HepG2 (cell line): Measurements from ENCODE around the gene TNFAIP8L1. TPM values are rescaled to one million over a fixed set of nuclear protein-coding genes. Genes with fewer than 3 reads are reported as not detected.

Source experiments
- ATAC-seq: fragments of 200-7000 bp; cut with Tn5 transposase; 3 replicates; pipeline ENCODE4 v1.9.1; 2020; ENCODE audit warnings: mild to moderate bottlenecking, moderate library complexity
- BruUV-seq: library from RNA; stranded (reverse); fragments of 400-500 nt; replicated peaks from 2 replicates; lab custom pipeline; 2021; lab: Mats Ljungman, UMichigan
- CTCF ChIA-PET: fragments of 300-600 bp; formaldehyde crosslinking; extraction: SDS; loops from one replicate; lab custom pipeline; 2021; ENCODE audit warnings: low total read pairs, inconsistent platforms, low intra/inter-chr PET ratio; lab: Yijun Ruan, JAX
- POLR2A ChIA-PET: fragments of 350-600 bp; sonication (Branson Sonifier 250); formaldehyde crosslinking; loops from one replicate; lab custom pipeline; 2020; ENCODE audit warnings: antibody characterized with exemption, inconsistent platforms; lab: Yijun Ruan, JAX
- DNase-seq: peaks from one replicate; pipeline ENCODE4 v3.0.0-alpha.2; 2015; ENCODE audit warnings: low spot score
- FAIRE-seq: peaks from 3 replicates; lab custom pipeline; 2011; peaks lifted over from hg19 to GRCh38; lab: Jason Lieb, UNC
- H2AFZ ChIP-seq: one replicate; pipeline ENCODE4 v1.6.1; 2011; ENCODE audit warnings: low read length, inconsistent platforms
- H3K27ac ChIP-seq: fragments of 300-600 bp; 3 replicates; pipeline ENCODE4 v1.8.0; 2011; ENCODE audit warnings: mixed run types, mild to moderate bottlenecking, mixed read lengths, low read length, inconsistent platforms; ENCODE audit not compliant: insufficient read depth; ENCODE audit errors: extremely low read length
- H3K27me3 ChIP-seq, 2 experiments: fragments of 200-600 bp in 1 of 2; 2 replicates in 1 of 2; 3 replicates in 1 of 2; pipeline versions ENCODE4 v1.6.0 to v1.8.0; 2011; ENCODE audit warnings: low read length in 2 of 2, mild to moderate bottlenecking in 2 of 2, moderate library complexity in 2 of 2, inconsistent platforms in 1 of 2; ENCODE audit not compliant: insufficient read depth in 2 of 2, control insufficient read depth in 1 of 2
- H3K36me3 ChIP-seq, 2 experiments: fragments of 200-600 bp in 1 of 2; replicated peaks in 1 of 2; 2 replicates in 1 of 2; 3 replicates in 1 of 2; pipeline versions ENCODE4 v1.5.1 to v1.8.0; 2011; ENCODE audit warnings: low read length in 2 of 2, inconsistent platforms in 1 of 2; ENCODE audit not compliant: insufficient read depth in 2 of 2, control insufficient read depth in 1 of 2
- H3K4me1 ChIP-seq: 2 replicates; pipeline ENCODE4 v1.5.1; 2012; ENCODE audit warnings: low read length, inconsistent platforms; ENCODE audit not compliant: insufficient read depth
- H3K4me2 ChIP-seq: 2 replicates; pipeline ENCODE4 v1.6.0; 2011; ENCODE audit warnings: low read depth, low read length, inconsistent platforms
- H3K4me3 ChIP-seq, 3 experiments: fragments of 200-600 bp in 1 of 3; sonication (generic), shearing (Covaris generic) in 1 of 3; replicated peaks in 1 of 3; 2 replicates each; pipeline ENCODE4 v1.5.1; 2011 to 2016; ENCODE audit warnings: low read length in 3 of 3, inconsistent platforms in 2 of 3, low read depth in 2 of 3, mild to moderate bottlenecking in 2 of 3, control low read depth in 1 of 3, mixed read lengths in 1 of 3; ENCODE audit not compliant: insufficient read depth in 1 of 3
- H3K79me2 ChIP-seq: one replicate; pipeline ENCODE4 v1.6.1; 2011; ENCODE audit warnings: low read length, inconsistent platforms; ENCODE audit not compliant: insufficient read depth
- H3K9ac ChIP-seq: 2 replicates; pipeline ENCODE4 v1.6.0; 2011; ENCODE audit warnings: mild to moderate bottlenecking, low read depth, low read length, inconsistent platforms; ENCODE audit not compliant: insufficient read depth
- H3K9me3 ChIP-seq: 2 replicates; pipeline ENCODE4 v1.5.1; 2012; ENCODE audit warnings: mild to moderate bottlenecking, low read length
- H4K20me1 ChIP-seq: 2 replicates; pipeline ENCODE4 v1.6.0; 2011; ENCODE audit warnings: inconsistent platforms, mild to moderate bottlenecking, low read length, moderate library complexity; ENCODE audit not compliant: insufficient read depth
- AGO2 ChIP-seq: fragments of 200-400 bp; formaldehyde crosslinking; optimal IDR thresholded peaks from 2 replicates; pipeline ENCODE3; 2017; ENCODE audit warnings: mild to moderate bottlenecking, low read depth, low read length, moderate library complexity
- AHR ChIP-seq: IDR thresholded peaks from 2 replicates; pipeline ENCODE4 v1.6.1; 2018; ENCODE audit warnings: missing genetic modification reagents, missing compliant biosample characterization
- IRF1 ChIP-seq: sonication (generic); formaldehyde crosslinking; IDR thresholded peaks from 2 replicates; pipeline ENCODE4 v1.4.0; 2020; ENCODE audit warnings: low read depth, mild to moderate bottlenecking, missing genetic modification reagents
- MLXIP ChIP-seq: sonication (generic); formaldehyde crosslinking; IDR thresholded peaks from 2 replicates; pipeline ENCODE4 v1.9.0; 2021; ENCODE audit warnings: missing genetic modification reagents, borderline replicate concordance
- SP5 ChIP-seq: IDR thresholded peaks from 2 replicates; pipeline ENCODE4 v1.6.1; 2016; ENCODE audit warnings: low read depth, borderline replicate concordance
- TBX3 ChIP-seq: fragments of 450-650 bp; IDR thresholded peaks from 2 replicates; pipeline ENCODE4 v1.6.1; 2017; ENCODE audit warnings: antibody characterized with exemption, mild to moderate bottlenecking, inconsistent platforms, borderline replicate concordance
- ZNF430 ChIP-seq: sonication (generic); formaldehyde crosslinking; IDR thresholded peaks from 2 replicates; pipeline ENCODE4 v1.9.0; 2021; ENCODE audit warnings: mild to moderate bottlenecking, missing genetic modification reagents
- ZNF451 ChIP-seq: sonication (generic); formaldehyde crosslinking; IDR thresholded peaks from 2 replicates; pipeline ENCODE4 v1.5.0; 2020; ENCODE audit warnings: mild to moderate bottlenecking, missing genetic modification reagents
- WGBS: methylation state at CpG from one replicate; pipeline ENCODE4 v1.1.6; 2017; ENCODE audit warnings: low lambda C conversion rate; 5-methylcytosine and 5-hydroxymethylcytosine counted together
- in situ Hi-C: cut with HindIII; loops from 2 replicates; pipeline ENCODE4 v1.10.0; 2017; ENCODE audit warnings: low pct_unique_long_range_greater_than_20kb; ENCODE audit not compliant: extremely low pct_ligation_motif_present
- intact Hi-C: fragments of 100-400 bp; cut with micrococcal nuclease; formaldehyde crosslinking; loops from one replicate; pipeline ENCODE4 v1.10.0; 2022; ENCODE audit not compliant: unreplicated experiment
- polyA plus RNA-seq, 8 experiments: library from polyadenylated mRNA; depleted of rRNA in 3 of 8; stranded (reverse) in 7 of 8; unstranded in 1 of 8; fragments of >200 nt; fragmentation: Illumina TruSeq in 4 of 8; extraction: Trizol in 4 of 8; gene quantifications; 2 replicates each; pipeline versions ENCODE4 v1.2.1 to v1.2.3, GENCODE V29; 2011 to 2016; ENCODE audit warnings: low read depth in 4 of 8, missing spikeins in 1 of 8, mixed read lengths in 1 of 8; ENCODE audit not compliant: insufficient read depth in 1 of 8
- total RNA-seq, 5 experiments: library from RNA; depleted of rRNA; stranded (reverse); fragments of >200 nt; fragmentation: Illumina TruSeq; extraction: Trizol; gene quantifications; 2 replicates each; pipeline ENCODE4 v1.2.3, GENCODE V29; 2016; ENCODE audit warnings: low read depth in 1 of 5

TNFAIP8L1 gene
- total and polyA plus RNA-seq, 2 of the 13 experiments (the other 11 are each of a cell fraction or from before 2014, with no cell fraction given), result 13.4 to 21.4 TPM

GRCh38 chr19:4691373-4691772 lies 52.1 kb downstream of the TNFAIP8L1 start (continued):
- TF ChIP-seq IRF1 (CRISPR knock-in tag) (no peak), AHR (no peak), ZNF430 (no peak), TBX3 (no peak), MLXIP (CRISPR knock-in tag) (no peak), SP5 (CRISPR knock-in tag) (no peak)

- ATAC-seq (no peak), FAIRE-seq (no peak), DNase-seq (no peak)
- H3K36me3 ChIP-seq, result peaks cover 35 to 66% of the 10 kb centered on the region in 2 experiments
- WGBS, result 95% methylated on average over 14 of the region's 27 CpGs
- H4K20me1 ChIP-seq, result no peaks in the 10 kb centered on the region
- H3K4me2 ChIP-seq, result no peak overlapping the region
- no peak overlapping the region for H2AFZ ChIP-seq
- TF ChIP-seq AGO2 (peak; percentile 30), ZNF451 (no peak)
- no peak overlapping the region for H3K9ac ChIP-seq
- CTCF ChIA-PET, result no interaction called here
- intact Hi-C loops, result no loop called here
- peaks cover 8% of the 10 kb centered on the region for H3K4me1 ChIP-seq
- H3K4me3 ChIP-seq, result no peak overlapping the region
- H3K79me2 ChIP-seq, result no peaks in the 10 kb centered on the region
- H3K27me3 ChIP-seq, result no peaks in the 10 kb centered on the region; a peak in 1 of 5 replicates
- BruUV-seq, result no TSS peak
- no peaks in the 10 kb centered on the region for H3K9me3 ChIP-seq
- H3K27ac ChIP-seq, result no peak overlapping the region
- in situ Hi-C loops, result no loop called here
- POLR2A ChIA-PET, result no interaction called here
Observed at GRCh38 chr19:4692251-4693077, 53.1 kb downstream of the TNFAIP8L1 start.
